M059J (cell line): ENCODE data around the gene APH1A. TPM values are rescaled to one million over a fixed set of nuclear protein-coding genes. Genes with fewer than 3 reads are reported as not detected.
"Not testable (repeated sequence)": the region's sequence is repeated elsewhere in the genome, so short reads cannot be mapped to it uniquely, and the experiment has no call there.

Source experiments
- DNase-seq: peaks from one replicate; pipeline ENCODE4 v3.0.0-alpha.2; 2012; ENCODE audit warnings: low read depth
- total RNA-seq: library from RNA; depleted of rRNA; stranded (reverse); fragments of >200 nt; shearing (Covaris generic); gene quantifications from 2 replicates; pipeline ENCODE4 v1.2.3, GENCODE V29; 2014; rRNA removed

APH1A gene
- total RNA-seq = 153 and 163 TPM in 2 replicates

- peak; percentile 98 for DNase-seq
These were observed at the start of gene APH1A for GRCh38 chr1:150268705-150269403. Gene APH1A (minus strand): TSS chr1:150269016. CDS start chr1:150268810, 206 bp downstream.

GRCh38 chr1:150314691-150315090, 45.9 kb upstream of the APH1A start:
- not testable (repeated sequence) for DNase-seq

DNA sequence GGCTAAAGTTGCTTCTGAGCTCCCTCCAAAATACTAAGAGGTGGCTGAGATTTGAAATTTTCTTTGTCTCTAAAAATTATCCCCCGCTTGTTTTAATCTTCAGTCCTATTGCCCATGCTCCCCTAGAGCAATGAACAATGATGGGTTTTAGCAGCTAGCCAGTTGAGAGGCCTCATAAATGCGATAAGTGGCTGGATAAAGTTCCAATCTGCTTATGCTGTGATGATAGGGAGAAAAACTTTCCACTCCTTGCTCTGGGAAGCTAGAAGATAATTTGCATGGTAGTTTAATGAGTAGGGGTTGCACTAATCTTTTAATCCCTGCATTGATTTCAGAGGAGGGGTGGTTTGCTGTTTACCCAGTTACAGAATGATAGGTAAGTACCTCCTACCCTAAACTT, 42.9 kb upstream of the APH1A start:
- no peak for DNase-seq

DNA sequence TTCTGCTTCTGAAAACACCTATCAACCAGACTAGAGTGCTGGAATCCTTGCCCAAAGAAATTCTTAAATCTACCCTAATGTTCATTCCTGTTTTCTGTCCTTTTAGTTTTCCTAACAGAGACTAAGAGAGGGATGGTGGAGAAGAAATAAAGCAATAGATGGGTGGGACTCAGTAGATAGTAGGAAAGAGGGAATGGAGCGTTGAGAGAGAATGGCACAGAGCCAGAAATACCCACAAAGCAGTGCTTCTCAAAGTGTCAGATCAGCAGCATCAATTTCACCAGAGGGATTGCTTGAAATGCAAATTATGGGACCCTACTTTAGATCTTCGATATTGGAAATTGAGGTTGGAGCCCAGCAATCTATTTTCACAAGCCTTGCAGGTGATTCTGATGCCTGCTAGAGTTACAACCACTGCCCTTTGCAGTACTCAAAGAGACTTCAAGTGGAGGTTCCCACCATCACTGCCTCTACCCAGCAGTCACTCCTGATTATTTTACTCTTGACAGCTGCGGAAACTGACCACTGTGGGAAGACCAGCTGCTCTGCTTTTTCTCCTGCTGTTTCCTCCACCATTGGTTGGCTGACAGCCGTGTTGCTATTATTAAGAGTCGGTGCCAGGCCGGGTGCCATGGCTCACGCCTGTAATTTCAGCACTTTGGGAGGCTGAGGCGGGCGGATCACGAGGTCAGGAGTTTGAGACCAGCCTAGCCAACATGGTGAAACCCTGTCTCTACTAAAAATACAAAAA, 41.1 kb upstream of the APH1A start:
- no peak for DNase-seq

GRCh38 chr1:150308585-150308984, 39.8 kb upstream of the APH1A start:
- not testable (repeated sequence) for DNase-seq

DNA sequence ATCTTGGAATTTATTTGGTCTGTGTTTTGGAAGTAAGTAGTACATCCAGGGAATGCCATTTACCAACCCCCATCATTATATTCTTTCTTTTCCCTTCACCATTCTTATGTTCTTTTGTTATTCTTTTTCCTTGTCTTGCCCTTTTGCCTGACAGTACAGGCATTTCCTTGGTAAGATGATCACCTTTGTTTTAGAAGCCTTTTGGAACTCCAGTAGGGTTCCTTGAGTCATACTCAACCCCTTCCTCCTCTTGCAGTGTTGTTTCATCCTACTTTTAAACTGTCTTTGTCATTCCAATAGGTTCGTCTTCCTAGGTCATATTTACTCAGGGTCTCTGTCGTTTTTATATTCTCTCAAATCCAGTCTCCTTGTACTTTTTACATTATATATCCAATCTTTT, 34.1 kb upstream of the APH1A start:
- DNase-seq = no peak

- no peak for DNase-seq
These were observed 33.5 kb upstream of the APH1A start for GRCh38 chr1:150302338-150302737.

DNA sequence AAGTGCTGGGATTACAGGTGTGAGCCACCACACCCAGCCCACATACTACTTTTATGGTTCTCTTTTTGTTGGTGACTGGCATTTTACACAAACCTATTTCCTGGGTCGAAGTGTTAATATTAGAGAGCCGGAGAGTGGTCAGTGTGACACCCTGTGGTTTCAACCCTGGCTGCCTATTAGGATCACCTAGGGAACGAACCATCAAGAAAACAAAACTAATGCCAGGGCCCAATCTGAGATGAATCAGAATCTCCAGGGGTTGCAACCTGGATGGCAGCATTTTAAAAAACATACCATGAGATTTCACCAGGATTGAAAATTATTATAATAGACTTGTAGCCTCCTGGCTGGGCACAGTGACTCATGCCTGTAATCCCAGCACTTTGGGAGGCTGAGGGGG, 30.9 kb upstream of the APH1A start:
- DNase-seq = peak; percentile 50

- DNase-seq = peak; percentile 18
These were observed 26.7 kb upstream of the APH1A start for GRCh38 chr1:150295476-150295875.

DNA sequence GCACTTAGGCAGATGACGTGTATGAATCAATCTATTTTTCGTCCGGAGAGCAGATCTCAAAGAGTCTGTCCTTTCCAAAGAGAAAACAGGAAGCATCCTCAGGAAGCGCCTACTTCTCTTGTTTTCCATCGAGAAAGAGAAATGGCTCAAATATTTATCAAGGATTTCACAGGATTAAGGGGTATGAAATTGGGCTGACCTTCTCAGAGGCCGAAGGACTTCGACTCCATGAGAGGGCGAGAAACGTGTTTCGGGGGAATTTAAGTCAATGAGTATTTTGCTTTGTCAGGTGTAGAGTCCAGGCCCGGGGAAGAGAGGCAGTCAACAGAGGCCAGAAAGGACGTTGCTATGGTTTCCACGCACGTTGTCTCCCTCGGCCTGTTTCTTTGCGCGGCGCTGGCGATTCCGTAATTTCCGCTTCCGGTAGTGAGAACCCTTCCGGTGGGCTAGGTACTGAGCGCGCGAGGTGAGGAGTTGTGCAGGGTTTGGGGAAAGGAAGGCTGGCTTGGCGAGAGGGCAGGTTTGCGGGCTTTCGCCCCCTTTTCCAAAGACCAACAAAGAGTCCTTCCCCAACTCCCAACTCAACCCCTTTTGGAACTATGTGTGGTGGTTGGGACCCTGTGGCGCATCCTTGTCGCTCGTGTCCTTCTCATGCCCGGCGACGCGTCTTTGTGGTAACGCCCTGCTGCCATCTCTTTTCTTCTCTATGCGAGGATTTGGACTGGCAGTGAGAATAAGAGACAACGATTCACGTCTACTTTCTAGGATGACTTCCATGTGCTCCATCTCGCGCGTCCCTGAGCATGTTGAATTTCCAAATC, 24.8 kb upstream of the APH1A start, which contains the start of gene MRPS21:
Gene MRPS21 (plus strand): TSS at position 429 of the 821 bp plus-strand sequence. CDS start 506 bp downstream, outside the sequence.
- DNase-seq = peak; percentile 96

DNA sequence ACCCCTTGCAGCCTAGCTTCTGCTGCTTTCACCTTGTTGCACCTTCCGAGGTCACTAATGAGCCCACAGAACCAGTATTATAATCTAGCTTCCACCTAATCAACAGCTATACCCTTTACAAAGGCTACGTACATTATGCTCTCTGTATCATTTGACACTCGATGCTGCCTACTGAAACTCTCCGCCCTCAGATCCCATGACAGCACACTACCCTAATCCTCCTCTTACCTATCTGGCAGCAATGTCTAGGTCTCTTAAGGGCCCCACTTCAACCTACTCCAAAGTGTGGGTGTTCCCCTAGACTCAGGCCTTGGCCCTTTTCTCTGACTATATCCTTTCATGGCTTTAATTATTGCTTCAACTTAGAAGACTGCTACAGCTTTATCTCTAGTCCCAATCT, 20.0 kb upstream of the APH1A start:
- DNase-seq = no peak

- no peak for DNase-seq
These were observed 19.6 kb upstream of the APH1A start for GRCh38 chr1:150288382-150288781.

GRCh38 chr1:150283260-150283659, 14.4 kb upstream of the APH1A start:
- DNase-seq = no peak

GRCh38 chr1:150282558-150282958, 13.7 kb upstream of the APH1A start:
- no peak for DNase-seq

- peak; percentile 99 for DNase-seq
These were observed 13.1 kb upstream of the APH1A start, which contains the start of gene CIART for GRCh38 chr1:150281758-150282557. Gene CIART (plus strand): TSS chr1:150282554. CDS start chr1:150283268, 714 bp downstream.

- peak; percentile 77 for DNase-seq
These were observed 12.5 kb upstream of the APH1A start for GRCh38 chr1:150281221-150281757.

- DNase-seq = no peak
These were observed 11.4 kb upstream of the APH1A start for GRCh38 chr1:150280138-150280707.

GRCh38 chr1:150273311-150273710, 4.5 kb upstream of the APH1A start:
- no peak for DNase-seq

GRCh38 chr1:150271291-150271959, 2.6 kb upstream of the APH1A start:
- DNase-seq = no peak

DNA sequence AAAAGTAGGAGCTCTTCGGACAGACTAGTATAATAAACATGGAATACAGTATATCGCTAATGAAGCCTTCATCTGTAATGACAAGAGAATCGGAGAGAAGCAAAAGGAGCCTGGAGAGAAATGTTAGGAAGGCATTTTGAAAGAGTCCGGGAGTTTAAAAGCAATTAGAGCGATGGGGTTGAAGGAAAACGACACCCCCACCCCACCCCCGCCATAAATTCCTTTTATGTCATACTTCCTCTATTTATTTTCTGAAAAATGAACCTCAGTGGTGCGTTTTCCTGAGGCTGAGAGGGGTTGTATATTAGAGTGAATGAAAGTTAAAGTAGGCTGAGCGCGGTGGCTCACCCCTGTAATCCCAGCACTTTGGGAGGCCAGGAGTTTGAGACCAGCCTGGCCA, 635 bp upstream of the APH1A start:
- DNase-seq = no peak
